IMR-90 (cell line): ENCODE results near the gene KCNAB1.

Experiments
- CTCF ChIP-seq: conservative IDR thresholded peaks from 2 replicates; pipeline ENCODE4 v1.5.1; 2012; ENCODE audit warnings: mild to moderate bottlenecking, low read depth, low read length, improper control_type of control experiment
- RCOR1 ChIP-seq: IDR thresholded peaks from 2 replicates; pipeline ENCODE4 v1.6.1; 2012; ENCODE audit warnings: mild to moderate bottlenecking, low read length, improper control_type of control experiment; ENCODE audit not compliant: insufficient replicate concordance

GRCh38 chr3:156497326-156497725 is 376.9 kb downstream of the KCNAB1 start:
- TF ChIP-seq RCOR1 (no peak), CTCF (no peak)
